Body of pancreas (tissue), 4 donors: ENCODE measurements around the gene NCAM1.

ENCODE experiments used
- POLR2A ChIP-seq, 3 donors: fragments of 450-650 bp; IDR thresholded peaks; one replicate each; pipeline ENCODE4 v1.6.1; 2016; ENCODE audit warnings: antibody characterized with exemption in 3 of 3, mild to moderate bottlenecking in 2 of 3
- TF ChIP-seq, protein P1 (sequence below), 7 experiments: fragments of 450-650 bp in 4 of 7; fragments of 200-600 bp in 3 of 7; sonication (generic) in 3 of 7; IDR thresholded peaks; one replicate each; pipeline ENCODE4 v1.5.1; 2016 to 2019; ENCODE audit warnings: antibody characterized with exemption in 7 of 7

DNA sequence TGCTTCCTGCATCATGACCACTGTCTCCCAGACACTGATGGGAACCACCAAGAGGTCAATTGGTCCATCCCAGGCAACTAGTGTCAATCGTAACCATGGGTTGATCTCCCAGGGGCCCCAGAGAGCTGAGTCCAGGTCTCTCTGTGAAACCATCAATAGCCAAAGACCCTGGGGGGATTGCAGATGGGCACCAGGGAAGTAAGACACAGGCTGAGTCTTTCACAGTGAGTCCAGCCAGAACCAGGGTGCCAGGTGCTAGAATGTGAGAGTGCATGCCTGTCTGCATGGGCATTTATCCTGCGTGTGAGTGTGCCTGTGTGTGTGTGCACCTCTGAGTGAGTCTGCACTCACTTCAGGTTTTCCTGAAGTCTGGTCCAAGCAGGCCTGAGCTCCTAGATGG, 307.9 kb downstream of the NCAM1 start:
- TF ChIP-seq, protein P1, sequence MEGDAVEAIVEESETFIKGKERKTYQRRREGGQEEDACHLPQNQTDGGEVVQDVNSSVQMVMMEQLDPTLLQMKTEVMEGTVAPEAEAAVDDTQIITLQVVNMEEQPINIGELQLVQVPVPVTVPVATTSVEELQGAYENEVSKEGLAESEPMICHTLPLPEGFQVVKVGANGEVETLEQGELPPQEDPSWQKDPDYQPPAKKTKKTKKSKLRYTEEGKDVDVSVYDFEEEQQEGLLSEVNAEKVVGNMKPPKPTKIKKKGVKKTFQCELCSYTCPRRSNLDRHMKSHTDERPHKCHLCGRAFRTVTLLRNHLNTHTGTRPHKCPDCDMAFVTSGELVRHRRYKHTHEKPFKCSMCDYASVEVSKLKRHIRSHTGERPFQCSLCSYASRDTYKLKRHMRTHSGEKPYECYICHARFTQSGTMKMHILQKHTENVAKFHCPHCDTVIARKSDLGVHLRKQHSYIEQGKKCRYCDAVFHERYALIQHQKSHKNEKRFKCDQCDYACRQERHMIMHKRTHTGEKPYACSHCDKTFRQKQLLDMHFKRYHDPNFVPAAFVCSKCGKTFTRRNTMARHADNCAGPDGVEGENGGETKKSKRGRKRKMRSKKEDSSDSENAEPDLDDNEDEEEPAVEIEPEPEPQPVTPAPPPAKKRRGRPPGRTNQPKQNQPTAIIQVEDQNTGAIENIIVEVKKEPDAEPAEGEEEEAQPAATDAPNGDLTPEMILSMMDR (IDR thresholded peaks at IDR 0.05): no peak
- no peak for TF ChIP-seq POLR2A (IDR thresholded peaks at IDR 0.05)
